ENCODE results near the gene FRMD6.

DNA sequence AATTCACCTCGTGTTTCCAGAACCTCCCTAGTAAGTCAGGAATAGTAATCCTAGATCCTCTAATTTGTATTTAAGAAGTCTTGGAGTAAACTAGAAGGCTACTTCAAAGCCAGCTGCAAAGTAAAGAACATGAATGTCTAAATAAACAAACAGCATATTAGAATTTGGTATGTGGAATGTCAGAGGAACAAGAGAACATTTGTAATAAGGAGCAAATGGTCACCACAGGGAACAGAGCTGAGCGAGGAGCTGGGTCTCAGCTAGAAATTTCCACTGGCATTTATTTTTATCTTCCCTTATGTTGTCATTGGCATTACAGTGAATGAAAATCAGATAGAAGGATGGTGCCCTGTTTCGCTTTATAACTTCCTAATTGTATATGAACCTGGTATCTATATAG lies 50.2 kb downstream of the FRMD6 start:
- TF ChIP-seq MXI1 (conservative IDR thresholded peaks at IDR 0.05; ENCODE audit: poor library complexity, severe bottlenecking) = no peak
- no peak for TF ChIP-seq EP300 (conservative IDR thresholded peaks at IDR 0.05; ENCODE audit: poor library complexity, severe bottlenecking)
- TF ChIP-seq, protein P1, sequence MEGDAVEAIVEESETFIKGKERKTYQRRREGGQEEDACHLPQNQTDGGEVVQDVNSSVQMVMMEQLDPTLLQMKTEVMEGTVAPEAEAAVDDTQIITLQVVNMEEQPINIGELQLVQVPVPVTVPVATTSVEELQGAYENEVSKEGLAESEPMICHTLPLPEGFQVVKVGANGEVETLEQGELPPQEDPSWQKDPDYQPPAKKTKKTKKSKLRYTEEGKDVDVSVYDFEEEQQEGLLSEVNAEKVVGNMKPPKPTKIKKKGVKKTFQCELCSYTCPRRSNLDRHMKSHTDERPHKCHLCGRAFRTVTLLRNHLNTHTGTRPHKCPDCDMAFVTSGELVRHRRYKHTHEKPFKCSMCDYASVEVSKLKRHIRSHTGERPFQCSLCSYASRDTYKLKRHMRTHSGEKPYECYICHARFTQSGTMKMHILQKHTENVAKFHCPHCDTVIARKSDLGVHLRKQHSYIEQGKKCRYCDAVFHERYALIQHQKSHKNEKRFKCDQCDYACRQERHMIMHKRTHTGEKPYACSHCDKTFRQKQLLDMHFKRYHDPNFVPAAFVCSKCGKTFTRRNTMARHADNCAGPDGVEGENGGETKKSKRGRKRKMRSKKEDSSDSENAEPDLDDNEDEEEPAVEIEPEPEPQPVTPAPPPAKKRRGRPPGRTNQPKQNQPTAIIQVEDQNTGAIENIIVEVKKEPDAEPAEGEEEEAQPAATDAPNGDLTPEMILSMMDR (IDR thresholded peaks at IDR 0.05; ENCODE audit: poor library complexity, severe bottlenecking) = no peak
- TF ChIP-seq, protein P2, sequence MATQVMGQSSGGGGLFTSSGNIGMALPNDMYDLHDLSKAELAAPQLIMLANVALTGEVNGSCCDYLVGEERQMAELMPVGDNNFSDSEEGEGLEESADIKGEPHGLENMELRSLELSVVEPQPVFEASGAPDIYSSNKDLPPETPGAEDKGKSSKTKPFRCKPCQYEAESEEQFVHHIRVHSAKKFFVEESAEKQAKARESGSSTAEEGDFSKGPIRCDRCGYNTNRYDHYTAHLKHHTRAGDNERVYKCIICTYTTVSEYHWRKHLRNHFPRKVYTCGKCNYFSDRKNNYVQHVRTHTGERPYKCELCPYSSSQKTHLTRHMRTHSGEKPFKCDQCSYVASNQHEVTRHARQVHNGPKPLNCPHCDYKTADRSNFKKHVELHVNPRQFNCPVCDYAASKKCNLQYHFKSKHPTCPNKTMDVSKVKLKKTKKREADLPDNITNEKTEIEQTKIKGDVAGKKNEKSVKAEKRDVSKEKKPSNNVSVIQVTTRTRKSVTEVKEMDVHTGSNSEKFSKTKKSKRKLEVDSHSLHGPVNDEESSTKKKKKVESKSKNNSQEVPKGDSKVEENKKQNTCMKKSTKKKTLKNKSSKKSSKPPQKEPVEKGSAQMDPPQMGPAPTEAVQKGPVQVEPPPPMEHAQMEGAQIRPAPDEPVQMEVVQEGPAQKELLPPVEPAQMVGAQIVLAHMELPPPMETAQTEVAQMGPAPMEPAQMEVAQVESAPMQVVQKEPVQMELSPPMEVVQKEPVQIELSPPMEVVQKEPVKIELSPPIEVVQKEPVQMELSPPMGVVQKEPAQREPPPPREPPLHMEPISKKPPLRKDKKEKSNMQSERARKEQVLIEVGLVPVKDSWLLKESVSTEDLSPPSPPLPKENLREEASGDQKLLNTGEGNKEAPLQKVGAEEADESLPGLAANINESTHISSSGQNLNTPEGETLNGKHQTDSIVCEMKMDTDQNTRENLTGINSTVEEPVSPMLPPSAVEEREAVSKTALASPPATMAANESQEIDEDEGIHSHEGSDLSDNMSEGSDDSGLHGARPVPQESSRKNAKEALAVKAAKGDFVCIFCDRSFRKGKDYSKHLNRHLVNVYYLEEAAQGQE (IDR thresholded peaks at IDR 0.05; ENCODE audit: borderline replicate concordance) = no peak
- no peak for TF ChIP-seq EZH2 (IDR thresholded peaks at IDR 0.05; ENCODE audit: borderline replicate concordance, insufficient read depth, low read length, poor library complexity, severe bottlenecking)
